Neural progenitor cell (in vitro differentiated cells): ENCODE data around the gene ADGRG1.

ENCODE experiments used
- CTCF ChIP-seq: fragments of 200-600 bp; sonication (generic); IDR thresholded peaks from 2 replicates; pipeline ENCODE4 v1.5.1; 2017; ENCODE audit warnings: antibody characterized with exemption, mild to moderate bottlenecking
- EZH2 ChIP-seq: fragments of 200-600 bp; sonication (generic); IDR thresholded peaks from 2 replicates; pipeline ENCODE4 v1.6.1; 2017; ENCODE audit warnings: antibody characterized with exemption, mild to moderate bottlenecking, moderate library complexity
- EZH2phosphoT487 ChIP-seq: fragments of 200-600 bp; sonication (generic); IDR thresholded peaks from 2 replicates; pipeline ENCODE4 v1.6.1; 2017; ENCODE audit warnings: antibody characterized with exemption

- TF ChIP-seq EZH2phosphoT487 (no peak), CTCF (no peak), EZH2 (no peak)
Observed at GRCh38 chr16:57643910-57644309, 15.5 kb downstream of the ADGRG1 start.
